Activated CD4-positive, alpha-beta T cell treated with anti-CD3 and anti-CD28 coated beads, Interleukin-2, amount 50 U/mL, for 1 hour (primary cell): ENCODE measurements around the gene TLN1.

Experiments
- DNase-seq: peaks from one replicate; pipeline ENCODE4 v3.0.0-alpha.2; 2020

TLN1 gene

GRCh38 chr9:35705372-35705771, 26.6 kb downstream of the TLN1 start:
- no peak for DNase-seq

- no peak for DNase-seq
These were observed 27.9 kb downstream of the TLN1 start for GRCh38 chr9:35703906-35704672.

- no peak for DNase-seq
These were observed 29.3 kb downstream of the TLN1 start for GRCh38 chr9:35702696-35703095.

- no peak for DNase-seq
These were observed 31.1 kb downstream of the TLN1 start for GRCh38 chr9:35700942-35701341.

GRCh38 chr9:35700031-35700430, 32.0 kb downstream of the TLN1 start:
- DNase-seq: no peak

- no peak for DNase-seq
These were observed 33.8 kb downstream of the TLN1 start for GRCh38 chr9:35698231-35698630.

GRCh38 chr9:35697486-35697885, 34.5 kb downstream of the TLN1 start:
- DNase-seq: no peak

GRCh38 chr9:35696520-35697215, 35.3 kb downstream of the TLN1 start:
- DNase-seq: peak; percentile 58

- DNase-seq: no peak
These were observed 36.0 kb downstream of the TLN1 start for GRCh38 chr9:35695943-35696401.

GRCh38 chr9:35691757-35692301, 40.2 kb downstream of the TLN1 start:
- DNase-seq: no peak

- DNase-seq: no peak
These were observed 40.7 kb downstream of the TLN1 start for GRCh38 chr9:35691334-35691650.

GRCh38 chr9:35690614-35691333, 41.2 kb downstream of the TLN1 start:
- peak; percentile 10 for DNase-seq

GRCh38 chr9:35690294-35690613, 41.7 kb downstream of the TLN1 start:
- DNase-seq: no peak

- no peak for DNase-seq
These were observed 42.3 kb downstream of the TLN1 start, which contains the start of gene TPM2 for GRCh38 chr9:35689542-35690293. Gene TPM2, minus strand, starts transcription at chr9:35689925. Its CDS starts 108 bp downstream, at chr9:35689817.

GRCh38 chr9:35688558-35689541, 43.1 kb downstream of the TLN1 start:
- no peak for DNase-seq

GRCh38 chr9:35687972-35688557, 43.9 kb downstream of the TLN1 start:
- DNase-seq: no peak

GRCh38 chr9:35687306-35687705, 44.7 kb downstream of the TLN1 start:
- no peak for DNase-seq

GRCh38 chr9:35686222-35687203, 45.5 kb downstream of the TLN1 start:
- no peak for DNase-seq

GRCh38 chr9:35685506-35685905, 46.5 kb downstream of the TLN1 start:
- DNase-seq: no peak

GRCh38 chr9:35684921-35685320, 47.1 kb downstream of the TLN1 start:
- no peak for DNase-seq
